ENCODE data around the gene EDN1. TPM values are rescaled to one million over a fixed set of nuclear protein-coding genes. Genes with fewer than 3 reads are reported as not detected.

Gene EDN1
- total and polyA plus RNA-seq, 2 of the 4 experiments (the other 2 are of a cell fraction): 5.6 to 9.0 TPM

GRCh38 chr6:12276930-12277315 is 13.2 kb upstream of the EDN1 start:
- POLR2A ChIA-PET (ENCODE audit: unreplicated experiment): no interaction called here
- H3K79me1 ChIP-seq (ENCODE audit: low read depth in 1 of 2, low read length in 2 of 2): no peaks in the 10 kb centered on the region
- BruUV-seq (replicated peaks): no TSS peak

More at GRCh38 chr6:12276930-12277315, 13.2 kb upstream of the EDN1 start:
- Histone ChIP-seq H2AFZ (replicated peaks; ENCODE audit: low read length, poor library complexity) (no peak overlapping the region), H3K9ac (ENCODE audit: low read depth, low read length) (no peak overlapping the region), H3K36me3 (ENCODE audit: control insufficient read depth, insufficient read depth, low read length) (no peaks in the 10 kb centered on the region), H4K5ac (ENCODE audit: low read depth, low read length) (no peak overlapping the region), H4K8ac (ENCODE audit: low read depth in 2 of 2, low read length in 2 of 2) (no peak overlapping the region), H3K4me3 (ENCODE audit: insufficient read depth, low read depth, low read length) (no peak overlapping the region), H3K9me3 (ENCODE audit: control insufficient read depth, insufficient read depth, low read length) (no peaks in the 10 kb centered on the region), H2BK120ac (ENCODE audit: low read depth, low read length) (no peak overlapping the region), H3K56ac (ENCODE audit: extremely low read depth, insufficient read depth, low read length) (no peak overlapping the region), H2AK9ac (replicated peaks; ENCODE audit: low read depth, low read length, poor library complexity) (no peak overlapping the region), H3K23ac (ENCODE audit: low read depth, low read length) (no peak overlapping the region), H3K18ac (ENCODE audit: low read depth, low read length) (no peak overlapping the region), H2BK5ac (ENCODE audit: low read depth, low read length, poor library complexity, severe bottlenecking) (no peak overlapping the region), H2AK5ac (ENCODE audit: low read depth, low read length) (no peak overlapping the region), H3K14ac (replicated peaks; ENCODE audit: low read depth, low read length) (no peak overlapping the region), H2BK20ac (ENCODE audit: low read depth, low read length) (no peak overlapping the region), H4K91ac (ENCODE audit: insufficient read depth, low read depth, low read length) (no peak overlapping the region), H3K4me1 (ENCODE audit: control insufficient read depth, insufficient read depth, low read length) (peaks cover 4% of the 10 kb centered on the region), H3K27ac (ENCODE audit: insufficient read depth, low read length) (no peak overlapping the region), H3K9me1 (ENCODE audit: insufficient read depth, low read length) (no peaks in the 10 kb centered on the region), H3K4ac (ENCODE audit: low read depth, low read length) (no peak overlapping the region), H3K27me3 (ENCODE audit: control insufficient read depth, insufficient read depth, low read length) (no peaks in the 10 kb centered on the region), H3K4me2 (ENCODE audit: low read depth, low read length) (no peak overlapping the region), H4K20me1 (ENCODE audit: insufficient read depth, low read length) (no peaks in the 10 kb centered on the region), H2BK15ac (ENCODE audit: low read depth, low read length) (no peak overlapping the region)
- in situ Hi-C loops (cut with MboI; ENCODE audit: low sequenced_read_pairs) (no loop called here), dilution Hi-C loops (cut with HindIII; ENCODE audit: low sequenced_read_pairs, unreplicated experiment) (no loop called here), intact Hi-C loops (cut with micrococcal nuclease) (no loop called here)
- TF ChIP-seq CTCF (conservative IDR thresholded peaks at IDR 0.05; ENCODE audit: low read depth, low read length) (no peak), POLR2A (IDR thresholded peaks at IDR 0.05; ENCODE audit: low read depth, low read length) (no peak), MXI1 (IDR thresholded peaks at IDR 0.05; ENCODE audit: borderline replicate concordance, low read depth, low read length) (no peak), MAFK (IDR thresholded peaks at IDR 0.05; ENCODE audit: low read depth, low read length) (no peak), FOS (IDR thresholded peaks at IDR 0.05; ENCODE audit: low read depth, low read length) (no peak), BHLHE40 (IDR thresholded peaks at IDR 0.05; ENCODE audit: low read depth, low read length) (no peak), RFX5 (IDR thresholded peaks at IDR 0.05; ENCODE audit: low read depth, low read length) (no peak)
- CTCF ChIA-PET: no interaction called here
- no CpG with 5 or more reads among the region's 1 CpG for WGBS, 2 experiments (ENCODE audit: extremely low coverage in 2 of 2, insufficient read length in 1 of 2)
- ATAC-seq (ENCODE audit: low read depth): no peak
- DNase-seq: no peak

All from IMR-90 (cell line).